ENCODE measurements around the gene C15orf39.
"Not testable (repeated sequence)": the region's sequence is repeated elsewhere in the genome, so short reads cannot be mapped to it uniquely, and the experiment has no call there.

The C15orf39 gene

GRCh38 chr15:75233504-75234190 is 32.0 kb downstream of the C15orf39 start:
- TF ChIP-seq CTCF (IDR thresholded peaks at IDR 0.05; ENCODE audit: low read depth, low read length, missing control alignments): no peak
- no peak for DNase-seq (ENCODE audit: low read depth)
- no peak overlapping the region for H3K4me3 ChIP-seq (ENCODE audit: low read depth, low read length)

GRCh38 chr15:75234191-75234810 is 32.6 kb downstream of the C15orf39 start:
- no peak overlapping the region for H3K4me3 ChIP-seq (ENCODE audit: low read depth, low read length)
- DNase-seq (ENCODE audit: low read depth): no peak
- TF ChIP-seq CTCF (IDR thresholded peaks at IDR 0.05; ENCODE audit: low read depth, low read length, missing control alignments): no peak

GRCh38 chr15:75235051-75235673 is 33.5 kb downstream of the C15orf39 start:
- no peak for DNase-seq (ENCODE audit: low read depth)
- no peak for TF ChIP-seq CTCF (IDR thresholded peaks at IDR 0.05; ENCODE audit: low read depth, low read length, missing control alignments)
- no peak overlapping the region for H3K4me3 ChIP-seq (ENCODE audit: low read depth, low read length)

- no peak for TF ChIP-seq CTCF (IDR thresholded peaks at IDR 0.05; ENCODE audit: low read depth, low read length, missing control alignments)
- H3K4me3 ChIP-seq (ENCODE audit: low read depth, low read length): no peak overlapping the region
- DNase-seq (ENCODE audit: low read depth): no peak
Measured at GRCh38 chr15:75235760-75236729, 34.4 kb downstream of the C15orf39 start.

- no peak overlapping the region for H3K4me3 ChIP-seq (ENCODE audit: low read depth, low read length)
- no peak for DNase-seq (ENCODE audit: low read depth)
- no peak for TF ChIP-seq CTCF (IDR thresholded peaks at IDR 0.05; ENCODE audit: low read depth, low read length, missing control alignments)
Measured at GRCh38 chr15:75237316-75237982, 35.8 kb downstream of the C15orf39 start.

GRCh38 chr15:75238150-75238549 is 36.5 kb downstream of the C15orf39 start:
- TF ChIP-seq CTCF (IDR thresholded peaks at IDR 0.05; ENCODE audit: low read depth, low read length, missing control alignments): no peak
- no peak for DNase-seq (ENCODE audit: low read depth)
- H3K4me3 ChIP-seq (ENCODE audit: low read depth, low read length): no peak overlapping the region

- DNase-seq (ENCODE audit: low read depth); H3K4me3 ChIP-seq (ENCODE audit: low read depth, low read length): not testable (repeated sequence)
Measured at GRCh38 chr15:75245741-75246140, 44.1 kb downstream of the C15orf39 start.

GRCh38 chr15:75248991-75249390 is 47.3 kb downstream of the C15orf39 start:
- DNase-seq (ENCODE audit: low read depth): not testable (repeated sequence)

More at GRCh38 chr15:75248991-75249390, 47.3 kb downstream of the C15orf39 start:
- not testable (repeated sequence) for H3K4me3 ChIP-seq (ENCODE audit: low read depth, low read length)
